ENCODE measurements around the gene DDX41. TPM values are rescaled to one million over a fixed set of nuclear protein-coding genes. Genes with fewer than 3 reads are reported as not detected.

The DDX41 gene
- total and polyA plus RNA-seq, 10 of the 15 experiments (the other 5 are each of a cell fraction or from before 2014, with no cell fraction given) = 32.7 to 215 (median 93.6) TPM

GRCh38 chr5:177527595-177527994 is 10.8 kb upstream of the DDX41 start (continued):
- no peak for TF ChIP-seq SPI1 (IDR thresholded peaks at IDR 0.05; ENCODE audit: borderline replicate concordance, insufficient read depth, low read depth, low read length)
- TF ChIP-seq NBN (IDR thresholded peaks at IDR 0.05) = no peak
- no peak for TF ChIP-seq ATF2 (IDR thresholded peaks at IDR 0.05; ENCODE audit: low read length)
- no peak for TF ChIP-seq NR2F1 (conservative IDR thresholded peaks at IDR 0.05)
- no peak for TF ChIP-seq POLR2AphosphoS5 (IDR thresholded peaks at IDR 0.05; ENCODE audit: low read length)

- ATAC-seq (no peak), DNase-seq (ENCODE audit: low read depth, low spot score) (no peak), FAIRE-seq (no peak)
- no TSS peak for BruUV-seq (replicated peaks)
- H3K79me2 ChIP-seq (ENCODE audit: control insufficient read depth, insufficient read depth, low read length) = no peaks in the 10 kb centered on the region
- no peak overlapping the region for H3K9ac ChIP-seq (ENCODE audit: control insufficient read depth, insufficient read depth, low read length)
- intact Hi-C loops (cut with micrococcal nuclease; ENCODE audit: unreplicated experiment) (no loop called here), in situ Hi-C loops (cut with MboI) (no loop called here)
- no peaks in the 10 kb centered on the region for H3K9me3 ChIP-seq (replicated peaks; ENCODE audit: control insufficient read depth, insufficient read depth, low read length)
- H3K4me1 ChIP-seq (ENCODE audit: control insufficient read depth, insufficient read depth, low read length) = no peaks in the 10 kb centered on the region
- no peaks in the 10 kb centered on the region for H4K20me1 ChIP-seq (ENCODE audit: control insufficient read depth, insufficient read depth)
- no peak overlapping the region for H2AFZ ChIP-seq (ENCODE audit: control insufficient read depth, low read depth, low read length)
- ChIA-PET CTCF (no interaction called here), POLR2A (no interaction called here), RAD21 (ENCODE audit: unreplicated experiment) (no interaction called here), SMC1A (ENCODE audit: uncharacterized antibody, unreplicated experiment) (no interaction called here)
- no peaks in the 10 kb centered on the region for H3K27me3 ChIP-seq (replicated peaks in 1 of 2; ENCODE audit: control insufficient read depth in 2 of 2, insufficient read depth in 2 of 2, low read length in 1 of 2)
- TF ChIP-seq ATF2 (IDR thresholded peaks at IDR 0.05; ENCODE audit: low read length) = no peak
- no peak for TF ChIP-seq ZNF592 (IDR thresholded peaks at IDR 0.05)
- TF ChIP-seq NBN (IDR thresholded peaks at IDR 0.05) = no peak
- TF ChIP-seq MEF2A (IDR thresholded peaks at IDR 0.05; ENCODE audit: insufficient read depth, low read depth, low read length) = no peak
- TF ChIP-seq MEF2B (IDR thresholded peaks at IDR 0.05; ENCODE audit: partially characterized antibody, poor library complexity, severe bottlenecking) = no peak
- no peak for TF ChIP-seq E4F1 (IDR thresholded peaks at IDR 0.05; ENCODE audit: borderline replicate concordance, partially characterized antibody)
- TF ChIP-seq YBX1 (IDR thresholded peaks at IDR 0.05) = no peak
- no peak for TF ChIP-seq RBBP5 (conservative IDR thresholded peaks at IDR 0.05)
- no peak for TF ChIP-seq RELB (IDR thresholded peaks at IDR 0.05; ENCODE audit: low read depth)
- H3K36me3 ChIP-seq (ENCODE audit: control insufficient read depth in 2 of 2, insufficient read depth in 2 of 2, low read length in 1 of 2) = peaks cover 8 to 14% of the 10 kb centered on the region in 2 experiments; a peak in 3 of 4 replicates
- no peak overlapping the region for H3K4me2 ChIP-seq (ENCODE audit: control insufficient read depth, insufficient read depth)
- WGBS (ENCODE audit: insufficient coverage, insufficient replicate concordance, low lambda C conversion rate, missing lambda C conversion rate) = 100% methylated on average over 6 of the region's 6 CpGs
- H3K4me3 ChIP-seq = no peak overlapping the region
- no peak overlapping the region for H3K27ac ChIP-seq (ENCODE audit: control insufficient read depth, insufficient read depth)
Observed at GRCh38 chr5:177526791-177527190, 10.0 kb upstream of the DDX41 start.

Measured in GM12878 (cell line).